Cardiac fibroblast (primary cell): ENCODE measurements around the gene MEG3.

ENCODE experiments used
- DNase-seq, 2 donors: peaks; one replicate each; pipeline versions ENCODE4 v3.0.0 to v3.0.0-alpha.2; 2010; ENCODE audit warnings: low read depth in 2 of 2
- H3K4me3 ChIP-seq, 2 donors: replicated peaks in 1 of 2; 1 replicate in 1 of 2; 2 replicates in 1 of 2; pipeline ENCODE4 v1.5.1; 2011; ENCODE audit warnings: low read depth in 2 of 2, low read length in 2 of 2, mild to moderate bottlenecking in 2 of 2, moderate library complexity in 1 of 2
- CTCF ChIP-seq: IDR thresholded peaks from one replicate; pipeline ENCODE4 v1.5.1; 2011; ENCODE audit warnings: low read depth, mild to moderate bottlenecking, low read length, inconsistent platforms

The MEG3 gene

GRCh38 chr14:100859781-100860180, 33.9 kb downstream of the MEG3 start:
- TF ChIP-seq CTCF = no peak
- DNase-seq = no peak
- no peak overlapping the region for H3K4me3 ChIP-seq

GRCh38 chr14:100860556-100861187, 34.8 kb downstream of the MEG3 start:
- no peak for TF ChIP-seq CTCF
- DNase-seq = no peak
- no peak overlapping the region for H3K4me3 ChIP-seq

- no peak overlapping the region for H3K4me3 ChIP-seq
- no peak for DNase-seq
Measured at GRCh38 chr14:100861188-100861936, 35.4 kb downstream of the MEG3 start.

GRCh38 chr14:100861937-100862247, 36.0 kb downstream of the MEG3 start:
- H3K4me3 ChIP-seq = no peak overlapping the region
- no peak for DNase-seq
- TF ChIP-seq CTCF = no peak

More at GRCh38 chr14:100861188-100861936, 35.4 kb downstream of the MEG3 start:
- no peak for TF ChIP-seq CTCF

- no peak for TF ChIP-seq CTCF
- DNase-seq = peak in 1 of 2 donors; percentile 25
- H3K4me3 ChIP-seq = no peak overlapping the region
Measured at GRCh38 chr14:100862277-100862676, 36.4 kb downstream of the MEG3 start.

GRCh38 chr14:100862793-100863192, 36.9 kb downstream of the MEG3 start:
- H3K4me3 ChIP-seq = no peak overlapping the region
- DNase-seq = no peak
- TF ChIP-seq CTCF = no peak
